ENCODE results near the gene PPM1G. TPM values are rescaled to one million over a fixed set of nuclear protein-coding genes. Genes with fewer than 3 reads are reported as not detected.

Gene PPM1G
- total RNA-seq, 2 donors from 2014 or later, result 63.0 to 119 TPM

DNA sequence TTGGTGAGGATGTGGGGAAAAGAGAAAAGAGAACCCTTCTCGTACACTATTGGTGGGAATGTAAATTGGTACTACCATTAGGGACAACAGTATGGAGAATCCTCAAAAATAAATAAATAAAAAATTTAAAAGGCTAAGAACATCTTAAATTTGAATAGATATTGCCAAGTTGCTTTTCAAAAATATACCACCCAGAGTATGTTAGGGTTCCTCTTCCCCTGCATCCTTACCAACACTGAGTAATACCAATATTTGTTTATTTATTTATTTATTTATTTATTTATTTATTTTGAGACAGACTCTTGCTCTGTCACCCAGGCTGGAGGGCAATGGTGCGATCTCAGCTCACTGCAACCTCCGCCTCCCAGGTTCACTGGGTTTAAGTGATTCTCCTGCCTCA is 13.6 kb upstream of the PPM1G start:
- Histone ChIP-seq H3K4me1 (no peaks in the 10 kb centered on the region), H3K36me3 (no peaks in the 10 kb centered on the region), H3K27me3 (no peaks in the 10 kb centered on the region), H3K4me3 (no peak overlapping the region), H3K9ac (ENCODE audit: low read depth in 2 of 2, low read length in 2 of 2) (no peak overlapping the region), H3K27ac (no peak overlapping the region), H3K9me3 (no peaks in the 10 kb centered on the region)
- intact Hi-C loops (cut with DNase I), result no loop called here
- TF ChIP-seq, protein P1, sequence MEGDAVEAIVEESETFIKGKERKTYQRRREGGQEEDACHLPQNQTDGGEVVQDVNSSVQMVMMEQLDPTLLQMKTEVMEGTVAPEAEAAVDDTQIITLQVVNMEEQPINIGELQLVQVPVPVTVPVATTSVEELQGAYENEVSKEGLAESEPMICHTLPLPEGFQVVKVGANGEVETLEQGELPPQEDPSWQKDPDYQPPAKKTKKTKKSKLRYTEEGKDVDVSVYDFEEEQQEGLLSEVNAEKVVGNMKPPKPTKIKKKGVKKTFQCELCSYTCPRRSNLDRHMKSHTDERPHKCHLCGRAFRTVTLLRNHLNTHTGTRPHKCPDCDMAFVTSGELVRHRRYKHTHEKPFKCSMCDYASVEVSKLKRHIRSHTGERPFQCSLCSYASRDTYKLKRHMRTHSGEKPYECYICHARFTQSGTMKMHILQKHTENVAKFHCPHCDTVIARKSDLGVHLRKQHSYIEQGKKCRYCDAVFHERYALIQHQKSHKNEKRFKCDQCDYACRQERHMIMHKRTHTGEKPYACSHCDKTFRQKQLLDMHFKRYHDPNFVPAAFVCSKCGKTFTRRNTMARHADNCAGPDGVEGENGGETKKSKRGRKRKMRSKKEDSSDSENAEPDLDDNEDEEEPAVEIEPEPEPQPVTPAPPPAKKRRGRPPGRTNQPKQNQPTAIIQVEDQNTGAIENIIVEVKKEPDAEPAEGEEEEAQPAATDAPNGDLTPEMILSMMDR (IDR thresholded peaks at IDR 0.05), result no peak
- no peak for DNase-seq

DNA sequence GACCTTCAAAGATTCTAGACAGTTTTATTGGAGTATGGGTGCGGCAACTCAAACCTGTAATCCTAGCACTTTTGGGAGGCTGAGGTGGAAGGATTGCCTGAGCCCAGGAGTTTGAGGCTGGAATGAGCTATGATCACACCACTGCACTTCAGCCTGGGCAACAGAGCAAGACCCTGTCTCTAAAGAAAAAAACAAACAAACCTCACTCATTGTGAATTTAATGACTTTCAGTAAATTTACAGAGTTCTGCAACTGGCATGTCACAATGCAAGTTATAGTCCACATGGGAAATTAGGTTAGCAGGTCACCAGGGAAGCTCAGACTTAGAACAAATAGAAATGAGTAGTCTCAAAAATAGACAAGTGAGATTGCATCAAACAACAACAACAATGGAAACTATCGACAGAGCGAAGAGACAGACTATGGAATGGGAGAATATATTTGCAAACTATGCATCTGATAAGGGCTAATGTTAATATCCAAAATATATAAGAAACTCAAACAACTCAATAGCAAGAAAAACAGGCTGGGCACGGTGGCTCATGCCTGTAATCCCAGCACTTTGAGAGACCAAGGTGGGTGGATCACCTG is 12.4 kb upstream of the PPM1G start:
- Histone ChIP-seq H3K9ac (ENCODE audit: low read depth in 2 of 2, low read length in 2 of 2) (no peak overlapping the region), H3K9me3 (no peaks in the 10 kb centered on the region), H3K4me3 (no peak overlapping the region), H3K36me3 (no peaks in the 10 kb centered on the region), H3K27ac (no peak overlapping the region), H3K27me3 (no peaks in the 10 kb centered on the region), H3K4me1 (no peaks in the 10 kb centered on the region)
- intact Hi-C loops (cut with DNase I), result no loop called here
- TF ChIP-seq, protein P1 (IDR thresholded peaks at IDR 0.05), result no peak
- DNase-seq, result no peak

DNA sequence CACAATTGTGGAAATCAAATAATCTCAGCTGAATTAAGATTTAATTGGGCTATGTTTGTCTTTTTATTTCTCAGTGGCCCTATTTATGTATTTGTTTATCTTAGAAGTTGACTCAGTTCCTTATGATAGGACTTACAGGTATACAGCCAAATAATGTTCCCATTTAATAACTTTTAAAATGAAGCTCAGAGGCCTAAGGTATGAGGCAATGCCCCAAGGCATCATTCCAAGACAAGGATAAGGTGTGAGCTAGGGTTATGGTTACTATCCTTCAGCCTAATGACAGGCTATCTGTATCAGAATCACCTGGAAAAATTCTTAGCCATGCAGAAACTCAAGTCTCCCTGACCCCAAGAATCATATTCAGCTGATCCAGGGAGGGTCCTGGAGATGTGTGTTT is 11.6 kb upstream of the PPM1G start:
- Histone ChIP-seq H3K27me3 (no peaks in the 10 kb centered on the region), H3K36me3 (no peaks in the 10 kb centered on the region), H3K4me1 (no peaks in the 10 kb centered on the region), H3K4me3 (no peak overlapping the region), H3K9me3 (no peaks in the 10 kb centered on the region), H3K9ac (ENCODE audit: low read depth in 2 of 2, low read length in 2 of 2) (no peak overlapping the region), H3K27ac (no peak overlapping the region)
- TF ChIP-seq, protein P1 (IDR thresholded peaks at IDR 0.05), result no peak
- intact Hi-C loops (cut with DNase I), result no loop called here
- no peak for DNase-seq

DNA sequence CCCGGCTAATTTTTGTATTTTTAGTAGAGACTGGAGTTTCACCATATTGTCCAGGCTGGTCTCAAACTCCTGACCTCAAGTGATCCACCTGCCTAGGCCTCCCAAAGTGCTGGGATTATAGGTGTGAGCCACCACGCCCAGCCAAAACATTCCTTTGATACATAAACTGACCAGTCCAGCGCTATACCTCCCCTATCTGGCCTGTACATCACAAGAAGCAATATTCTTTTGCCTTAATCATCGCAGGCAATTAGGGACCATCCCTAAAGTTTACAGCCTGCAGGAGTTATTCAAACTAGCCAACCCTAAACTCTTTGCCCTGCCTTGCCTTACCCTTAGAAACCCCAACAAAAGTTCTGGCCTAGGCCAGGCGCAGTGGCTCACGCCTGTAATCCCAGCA is 6.8 kb upstream of the PPM1G start:
- Histone ChIP-seq H3K27ac (no peak overlapping the region), H3K4me1 (no peaks in the 10 kb centered on the region), H3K9ac (ENCODE audit: low read depth in 2 of 2, low read length in 2 of 2) (no peak overlapping the region), H3K27me3 (no peaks in the 10 kb centered on the region), H3K9me3 (no peaks in the 10 kb centered on the region), H3K36me3 (no peaks in the 10 kb centered on the region), H3K4me3 (no peak overlapping the region)
- TF ChIP-seq, protein P1 (IDR thresholded peaks at IDR 0.05), result no peak
- DNase-seq, result no peak
- intact Hi-C loops (cut with DNase I), result no loop called here

DNA sequence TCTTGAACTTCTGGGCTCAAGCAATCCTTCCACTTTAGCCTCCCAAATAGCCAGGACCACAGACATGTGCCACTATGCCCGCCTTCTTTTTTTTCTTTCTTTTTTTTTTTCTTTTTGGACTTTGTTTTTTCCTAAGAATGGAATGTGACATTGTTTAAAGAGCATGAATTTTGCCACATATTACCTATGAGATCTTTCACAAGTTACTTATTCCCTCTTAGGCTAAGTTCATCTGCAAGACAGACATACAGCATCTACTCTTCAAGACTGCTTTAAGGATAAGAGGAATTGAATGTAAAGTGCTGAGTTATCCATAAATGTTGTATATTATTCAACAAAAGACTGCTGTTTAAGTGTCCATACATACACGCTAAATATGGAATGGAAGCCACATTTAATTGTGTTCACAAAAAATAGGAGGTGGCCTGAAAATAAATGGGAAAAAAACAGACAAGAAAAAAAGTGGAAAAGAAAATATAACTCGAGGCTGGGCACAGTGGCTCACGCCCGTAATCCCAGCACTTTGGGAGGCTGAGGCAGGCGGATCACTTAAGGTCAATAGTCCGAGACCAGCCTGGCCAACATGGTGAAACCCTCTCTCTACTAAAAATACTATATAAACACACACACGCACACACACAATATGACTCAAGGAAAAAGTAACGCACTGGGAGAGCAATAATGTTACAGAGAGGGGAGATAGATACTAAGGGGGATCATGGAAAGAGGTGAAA is 3.2 kb upstream of the PPM1G start:
- H3K27ac ChIP-seq, result no peak overlapping the region
- peaks cover 3% of the 10 kb centered on the region for H3K4me1 ChIP-seq
- H3K27me3 ChIP-seq, result no peaks in the 10 kb centered on the region
- TF ChIP-seq, protein P1 (IDR thresholded peaks at IDR 0.05), result no peak
- no peak overlapping the region for H3K4me3 ChIP-seq
- no peak overlapping the region for H3K9ac ChIP-seq (ENCODE audit: low read depth in 2 of 2, low read length in 2 of 2)
- intact Hi-C loops (cut with DNase I), result no loop called here
- no peaks in the 10 kb centered on the region for H3K9me3 ChIP-seq
- H3K36me3 ChIP-seq, result no peaks in the 10 kb centered on the region
- no peak for DNase-seq

All from colonic mucosa (tissue), 4 donors.